GM18858 (cell line): Measurements from ENCODE around the gene APLN.

Source experiments
- ATAC-seq: cut with Tn5 transposase; IDR thresholded peaks from one replicate; pipeline ENCODE4 v1.9.1; 2021; ENCODE audit not compliant: unreplicated experiment

Gene APLN

GRCh38 chrX:129663171-129663570 lies 8.4 kb upstream of the APLN start:
- ATAC-seq, result no peak

- no peak for ATAC-seq
These were observed 6.6 kb upstream of the APLN start for GRCh38 chrX:129661369-129661768.

DNA sequence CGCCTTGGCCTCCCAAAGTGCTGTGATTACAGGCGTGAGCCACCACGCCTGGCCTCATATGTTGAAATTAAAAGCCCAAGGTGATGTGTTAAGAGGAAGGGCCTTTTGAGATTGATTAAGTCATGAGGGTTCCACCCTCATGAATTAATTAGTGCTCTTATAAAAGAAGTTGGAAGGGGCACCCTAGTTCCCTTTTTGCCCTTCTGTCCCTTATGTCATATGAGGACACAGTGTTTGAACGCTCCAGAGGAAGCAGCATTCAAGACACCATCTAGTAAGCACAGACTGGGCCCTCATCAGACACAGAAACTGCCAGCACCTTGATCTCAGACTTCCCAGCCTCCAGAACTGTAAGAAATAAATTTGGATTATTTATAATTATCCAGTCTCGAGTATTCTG lies 5.1 kb upstream of the APLN start:
- ATAC-seq, result no peak

DNA sequence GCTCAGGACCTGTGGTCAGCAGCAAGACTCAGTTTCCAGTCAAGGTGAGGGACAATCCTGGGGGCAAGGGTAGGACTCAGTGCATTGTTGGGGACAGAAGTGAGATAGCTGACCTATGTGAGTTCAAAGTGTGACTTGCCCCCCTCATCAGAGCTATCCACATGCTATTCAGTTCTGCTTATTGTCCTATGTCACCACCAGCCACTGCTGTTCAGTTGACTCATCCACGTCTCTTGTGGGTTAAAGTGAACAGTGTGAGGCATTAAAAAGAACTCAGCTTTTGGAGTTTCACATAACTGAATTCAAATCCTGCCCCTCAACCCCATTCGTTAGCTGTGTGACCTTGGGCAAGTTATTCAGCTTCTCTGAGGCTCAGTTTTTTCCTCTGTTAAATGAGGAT lies 4.4 kb upstream of the APLN start:
- no peak for ATAC-seq

- no peak for ATAC-seq
These were observed 3.7 kb upstream of the APLN start for GRCh38 chrX:129658429-129658828.

GRCh38 chrX:129655547-129656249 lies 942 bp upstream of the APLN start:
- ATAC-seq, result no peak

DNA sequence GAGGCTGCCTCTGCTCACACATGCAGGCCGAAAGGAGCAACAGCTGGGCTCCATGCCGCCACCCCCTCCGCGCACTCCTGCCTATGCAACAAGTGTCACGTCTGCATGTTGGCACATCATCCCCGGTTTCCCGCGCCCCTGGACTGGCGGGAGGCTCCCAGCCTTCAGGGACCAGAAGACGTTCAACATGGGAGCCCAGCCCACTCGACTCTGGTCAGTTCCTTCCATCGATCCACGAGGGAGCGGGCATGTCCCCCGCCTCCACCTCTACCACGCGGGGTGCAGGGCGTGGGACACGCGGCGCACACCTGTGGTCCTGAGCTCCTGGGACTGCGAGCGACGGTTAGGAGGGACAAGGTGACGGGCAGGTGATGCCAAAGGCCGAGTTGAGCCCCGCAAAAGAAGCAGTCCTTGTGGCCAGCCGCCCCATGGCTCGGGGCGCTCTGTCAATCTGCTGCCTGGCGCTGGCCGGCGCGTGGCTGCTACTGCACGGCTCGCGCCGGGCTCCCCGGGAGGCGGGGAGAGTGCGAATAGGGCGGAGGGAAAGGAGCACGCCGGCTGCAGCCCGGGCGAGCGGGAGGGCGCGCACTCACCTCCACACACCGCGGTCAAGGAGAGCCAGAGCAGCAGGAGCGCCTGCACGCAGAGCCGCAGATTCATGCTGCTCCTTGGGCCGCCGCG lies 645 bp downstream of the APLN start:
- ATAC-seq, result no peak

DNA sequence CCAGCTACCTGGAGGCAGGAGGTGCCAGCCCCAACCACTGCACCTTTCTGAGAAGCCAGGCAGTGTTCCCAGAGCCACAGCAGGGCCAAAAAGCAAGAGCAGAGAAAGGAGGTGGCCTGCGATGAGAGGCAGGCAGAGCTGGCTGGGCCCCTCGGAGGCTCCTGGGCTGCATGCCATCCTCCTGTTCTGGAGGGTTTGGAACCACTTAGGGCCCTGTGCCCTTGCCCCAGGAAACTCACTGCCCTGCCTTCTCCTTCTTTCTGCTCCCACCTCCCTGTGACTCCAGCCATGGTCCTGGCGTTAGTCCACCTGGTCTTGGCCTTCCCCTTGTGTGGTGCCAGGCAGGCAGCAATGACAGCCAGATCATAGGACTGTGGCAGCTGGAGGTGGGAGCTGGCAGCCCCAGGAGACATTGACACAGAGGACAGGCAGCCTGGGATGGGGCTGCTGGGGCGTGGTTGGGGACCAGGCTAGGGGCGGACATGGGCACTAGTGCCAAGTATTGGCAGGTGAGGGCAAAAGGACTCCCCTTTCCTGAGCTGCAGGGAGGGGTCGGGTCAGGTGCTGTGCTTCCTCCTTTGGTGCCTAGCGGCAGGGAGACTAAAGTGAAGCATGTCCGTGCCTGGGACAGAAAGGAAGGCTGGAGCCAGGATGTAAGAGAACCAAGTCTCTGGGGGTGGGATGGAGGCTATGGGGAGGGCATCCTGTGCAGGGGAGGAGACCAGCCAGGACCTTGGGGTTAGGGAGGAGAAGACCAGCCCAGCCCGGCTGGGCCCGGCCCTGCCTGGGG lies 1.4 kb downstream of the APLN start:
- ATAC-seq, result no peak

- no peak for ATAC-seq
These were observed 2.1 kb downstream of the APLN start for GRCh38 chrX:129652565-129653169.

DNA sequence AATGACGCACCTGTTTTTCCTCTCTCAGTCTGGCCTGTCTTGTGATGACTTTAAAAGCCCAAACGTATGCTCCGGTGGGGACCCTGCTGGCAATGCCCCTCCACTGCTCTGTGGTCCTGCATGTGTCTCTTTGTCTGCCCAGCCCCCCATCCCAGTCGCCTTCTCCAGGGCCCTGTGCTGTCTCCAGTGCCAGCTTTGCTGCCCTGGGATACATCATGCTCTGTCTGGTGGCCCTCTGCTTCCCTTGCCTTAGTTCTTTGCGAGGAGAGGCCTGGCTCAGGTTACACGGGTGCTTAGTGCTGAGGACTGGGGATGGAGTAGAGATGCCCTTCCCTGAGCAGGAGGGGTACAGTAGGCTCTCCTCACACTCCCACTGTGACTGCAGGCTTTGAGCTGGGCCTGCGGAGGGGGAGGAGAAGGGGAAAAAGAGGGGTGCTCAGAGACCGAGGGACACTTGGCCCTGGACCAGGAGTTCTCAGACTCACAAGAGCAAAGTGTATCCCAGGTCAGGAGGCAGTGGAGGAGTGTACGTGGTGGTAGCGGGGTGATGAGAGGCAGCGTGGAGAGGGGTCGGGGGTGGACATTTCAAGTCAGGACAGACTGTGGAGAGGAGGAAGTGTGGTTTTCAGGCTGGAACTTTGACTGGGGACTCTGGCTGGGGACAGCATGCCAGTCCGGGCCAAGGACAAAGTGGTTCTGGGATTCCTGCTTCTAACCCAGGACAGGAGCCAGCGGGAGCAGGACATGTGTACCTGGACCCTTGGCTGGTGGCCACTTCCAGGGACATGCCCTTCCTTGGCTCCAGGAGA lies 2.8 kb downstream of the APLN start:
- no peak for ATAC-seq

- ATAC-seq, result no peak
These were observed 3.8 kb downstream of the APLN start for GRCh38 chrX:129650821-129651510.

DNA sequence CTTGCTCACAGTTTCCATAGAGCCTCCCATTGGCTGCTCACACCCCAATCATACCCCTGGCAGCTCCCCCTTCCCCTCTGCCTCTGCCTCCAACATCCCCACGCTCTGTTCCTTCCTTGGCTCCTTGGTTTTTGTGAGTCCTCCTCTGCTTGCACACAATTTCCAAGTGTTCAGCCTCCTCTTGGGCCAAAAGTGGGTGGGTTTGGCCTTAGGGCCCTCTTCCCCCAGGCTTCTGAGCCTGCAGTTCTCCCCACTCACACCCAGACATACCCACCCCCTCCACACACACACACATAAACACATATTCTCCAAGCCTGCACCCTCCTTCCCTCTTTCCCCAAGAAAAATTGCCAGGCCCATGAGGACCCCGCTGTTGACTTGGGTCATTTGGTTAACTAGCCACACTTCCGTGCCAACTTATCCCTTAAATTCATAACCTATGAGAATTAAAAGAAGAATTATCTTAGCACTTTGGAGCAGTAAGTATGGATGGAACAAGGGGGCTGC lies 4.5 kb downstream of the APLN start:
- no peak for ATAC-seq

DNA sequence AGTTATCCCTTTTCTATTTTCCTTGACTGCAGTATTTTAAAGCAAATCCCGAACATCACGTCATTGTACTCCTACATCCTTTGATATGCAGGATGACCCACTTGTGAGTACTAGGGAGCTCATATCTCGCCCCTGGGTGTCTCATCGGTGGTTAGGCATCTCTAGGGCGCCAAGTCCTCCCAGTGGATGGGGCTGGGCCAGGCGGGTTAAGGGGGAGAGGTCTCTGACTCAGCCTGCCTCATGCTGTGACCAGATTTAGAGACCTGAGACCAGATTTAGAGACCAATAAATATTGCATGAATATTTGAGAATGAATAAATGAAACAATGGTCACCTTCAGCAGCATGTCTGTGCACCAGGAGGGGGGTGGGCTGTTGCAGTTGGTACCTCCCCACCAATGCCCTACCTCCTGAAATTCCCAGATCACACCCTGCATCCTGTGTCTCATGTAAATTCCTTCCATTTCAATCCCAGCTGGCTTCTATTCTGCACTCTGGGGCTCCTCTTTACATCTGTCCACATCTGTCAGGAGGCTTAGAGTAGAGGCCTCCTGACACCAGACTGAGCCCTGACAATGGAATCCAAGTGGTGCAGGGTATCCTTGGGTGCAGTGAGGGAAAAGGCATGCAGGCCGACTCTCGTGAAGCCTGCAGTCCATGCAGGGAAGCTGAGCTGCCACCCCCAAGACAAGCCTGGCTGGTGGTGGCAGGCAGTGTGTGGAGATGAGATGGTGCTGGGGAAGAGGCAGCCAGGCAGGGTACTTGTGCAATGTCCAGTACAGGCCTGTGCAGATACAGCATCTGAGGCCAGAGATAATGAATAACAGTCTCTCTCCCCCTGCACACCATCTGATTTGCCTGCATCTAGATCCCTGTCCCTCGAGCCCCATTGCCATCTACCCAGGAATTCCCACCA lies 5.2 kb downstream of the APLN start:
- ATAC-seq, result no peak

GRCh38 chrX:129648514-129649267 lies 6.1 kb downstream of the APLN start:
- no peak for ATAC-seq

DNA sequence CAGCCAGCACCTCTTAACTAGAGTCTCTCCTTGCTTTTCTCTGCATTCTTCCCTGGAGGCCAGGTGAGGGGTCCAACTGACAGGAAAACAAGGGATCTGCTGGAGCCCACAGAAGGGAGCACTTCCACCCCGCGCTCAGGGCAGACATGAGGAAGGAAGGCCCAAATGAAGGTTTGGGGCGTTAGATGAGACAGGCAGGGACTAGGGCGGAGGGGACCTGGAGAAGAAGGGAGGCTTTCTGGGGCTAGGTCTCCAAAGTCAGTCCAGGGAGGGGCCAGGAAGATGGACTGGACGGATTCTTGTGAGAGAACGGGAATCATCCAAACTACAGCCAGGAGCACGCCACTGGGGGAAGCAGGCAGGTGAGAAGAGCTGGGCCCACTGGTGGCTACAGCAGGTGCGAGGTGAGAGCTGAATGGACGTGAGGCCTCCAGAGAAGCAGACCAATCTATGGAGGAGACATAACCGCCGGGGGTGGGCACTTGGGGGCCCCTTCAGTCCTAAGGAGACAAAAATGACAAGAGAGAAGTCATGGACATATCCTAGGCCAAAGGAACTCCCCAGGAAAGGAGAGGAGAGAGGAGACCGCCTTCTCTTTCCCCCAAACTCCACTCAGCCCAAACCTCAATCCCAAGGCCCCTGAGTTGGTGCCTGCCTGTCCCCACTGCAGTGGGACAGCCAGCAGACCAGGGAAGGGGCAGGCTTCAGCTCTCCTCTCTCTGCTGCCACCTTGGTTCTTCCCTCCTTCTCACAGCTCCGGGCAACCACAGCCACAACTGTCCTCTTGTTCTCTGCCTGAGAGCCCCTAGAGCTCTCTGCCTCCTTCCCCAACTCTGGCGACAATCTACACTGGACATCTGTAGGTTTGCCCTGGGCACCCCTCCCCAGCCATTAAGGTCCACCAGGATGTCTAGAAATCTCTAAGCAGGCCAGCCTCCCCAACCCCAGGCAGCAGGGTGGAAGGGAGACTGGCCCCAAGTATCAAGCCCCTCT lies 7.0 kb downstream of the APLN start:
- ATAC-seq, result no peak

DNA sequence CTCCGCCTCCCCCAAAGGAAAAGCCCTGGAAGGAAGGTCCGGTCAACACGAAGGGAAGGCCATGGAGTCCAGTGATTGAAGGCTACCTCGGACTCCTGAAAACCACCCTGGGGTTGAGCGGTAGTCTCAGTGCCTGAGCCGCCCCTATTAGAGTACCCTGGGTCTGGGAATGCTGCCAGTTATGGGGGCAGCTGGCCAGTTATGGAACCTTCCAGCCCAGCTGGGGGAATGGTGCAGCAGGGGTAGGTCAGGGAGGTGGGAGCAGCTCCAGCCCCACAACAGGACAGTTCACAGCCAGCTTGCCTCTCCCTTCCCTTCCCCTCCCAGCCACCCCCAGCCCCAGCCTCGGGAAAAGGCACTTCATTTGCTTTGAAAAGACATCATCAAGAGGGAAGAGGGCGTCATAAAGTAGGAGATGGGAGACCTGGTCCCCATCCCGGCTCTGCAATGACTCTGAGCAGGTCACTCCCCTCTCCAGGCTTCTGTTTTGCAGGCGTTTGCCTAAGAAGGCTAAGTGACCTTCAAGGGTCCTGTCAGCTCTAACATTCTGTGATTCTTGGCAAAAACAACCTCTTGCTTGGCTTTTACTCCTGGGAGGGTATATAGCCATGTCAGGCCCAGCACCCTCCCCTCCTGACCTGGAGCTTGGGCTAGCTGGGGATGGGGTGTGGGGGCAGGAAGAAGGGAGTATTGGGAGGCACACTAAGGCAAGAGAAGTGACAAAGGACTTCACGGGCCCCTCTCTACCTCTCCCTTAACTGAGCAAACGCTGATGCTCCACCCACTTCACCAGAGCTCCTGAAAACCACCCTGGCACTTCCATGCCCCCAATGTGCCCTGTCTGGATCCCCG lies 8.0 kb downstream of the APLN start:
- ATAC-seq, result no peak
